ENCODE measurements around the gene SKI. TPM values are rescaled to one million over a fixed set of nuclear protein-coding genes. Genes with fewer than 3 reads are reported as not detected.

The SKI gene
- total RNA-seq, 3 donors from 2014 or later, result 22.1 to 33.8 (median 26.7) TPM

GRCh38 chr1:2320006-2320405 is 91.9 kb downstream of the SKI start:
- no peak for DNase-seq (ENCODE audit: low spot score in 2 of 2)
- intact Hi-C loops (cut with DNase I; ENCODE audit: low total_unique reads), result no loop called here
- Histone ChIP-seq H3K27ac (peak overlapping the region; percentile 94 to 97), H3K4me3 (no peak overlapping the region), H3K27me3 (no peaks in the 10 kb centered on the region), H3K9me3 (no peaks in the 10 kb centered on the region), H3K36me3 (no peaks in the 10 kb centered on the region), H3K4me1 (peaks cover 11 to 16% of the 10 kb centered on the region in 2 donors)
- no peak for TF ChIP-seq POLR2A (IDR thresholded peaks at IDR 0.05)
- no peak for TF ChIP-seq POLR2AphosphoS5 (IDR thresholded peaks at IDR 0.05)

GRCh38 chr1:2320760-2321667 is 92.9 kb downstream of the SKI start:
- intact Hi-C loops (cut with DNase I; ENCODE audit: low total_unique reads), result no loop called here
- no peak for TF ChIP-seq POLR2AphosphoS5 (IDR thresholded peaks at IDR 0.05)
- no peak for TF ChIP-seq CTCF (IDR thresholded peaks at IDR 0.05)
- no peak for TF ChIP-seq POLR2A (IDR thresholded peaks at IDR 0.05)
- Histone ChIP-seq H3K4me3 (peak overlapping the region in 1 of 3 donors; percentile 22), H3K27me3 (no peaks in the 10 kb centered on the region), H3K36me3 (no peaks in the 10 kb centered on the region), H3K4me1 (peaks cover 11 to 16% of the 10 kb centered on the region in 2 donors), H3K9me3 (no peaks in the 10 kb centered on the region), H3K27ac (peak overlapping the region; percentile 94 to 97)
- DNase-seq (ENCODE audit: low spot score in 2 of 2), result no peak

GRCh38 chr1:2322065-2322571 is 94.0 kb downstream of the SKI start:
- peaks cover 11 to 16% of the 10 kb centered on the region in 2 donors for H3K4me1 ChIP-seq
- peak overlapping the region in 2 of 3 donors; percentile 28 to 45 for H3K4me3 ChIP-seq
- no peaks in the 10 kb centered on the region for H3K9me3 ChIP-seq
- TF ChIP-seq CTCF (IDR thresholded peaks at IDR 0.05) (peak in 1 of 3 donors; percentile 37), POLR2A (IDR thresholded peaks at IDR 0.05) (no peak), POLR2AphosphoS5 (IDR thresholded peaks at IDR 0.05) (peak; percentile 70 to 81 (median 79))
- DNase-seq (ENCODE audit: low spot score in 2 of 2), result peak; percentile 88 to 90
- H3K27ac ChIP-seq, result peak overlapping the region; percentile 94 to 97
- H3K27me3 ChIP-seq, result no peaks in the 10 kb centered on the region
- H3K36me3 ChIP-seq, result no peaks in the 10 kb centered on the region
- intact Hi-C loops (cut with DNase I; ENCODE audit: low total_unique reads), result loop anchor here (1.0 kb wide), 1 partner anchor 25 kb away; no protein-coding TSS in a partner anchor

GRCh38 chr1:2322581-2323211 is 94.6 kb downstream of the SKI start:
- no peak for TF ChIP-seq POLR2AphosphoS5 (IDR thresholded peaks at IDR 0.05)
- TF ChIP-seq POLR2A (IDR thresholded peaks at IDR 0.05), result no peak
- no peak for TF ChIP-seq CTCF (IDR thresholded peaks at IDR 0.05)
- no peaks in the 10 kb centered on the region for H3K9me3 ChIP-seq
- no peaks in the 10 kb centered on the region for H3K36me3 ChIP-seq
- H3K27ac ChIP-seq, result peak overlapping the region; percentile 94 to 97
- no peaks in the 10 kb centered on the region for H3K27me3 ChIP-seq
- H3K4me1 ChIP-seq, result peaks cover 11 to 16% of the 10 kb centered on the region in 2 donors
- peak overlapping the region in 2 of 3 donors; percentile 28 to 45 for H3K4me3 ChIP-seq
- intact Hi-C loops (cut with DNase I; ENCODE audit: low total_unique reads), result loop anchor here (1.0 kb wide), 1 partner anchor 25 kb away; no protein-coding TSS in a partner anchor
- peak; percentile 77 to 89 for DNase-seq (ENCODE audit: low spot score in 2 of 2)

- Histone ChIP-seq H3K27me3 (no peaks in the 10 kb centered on the region), H3K4me1 (peaks cover 11 to 16% of the 10 kb centered on the region in 2 donors), H3K36me3 (no peaks in the 10 kb centered on the region), H3K4me3 (no peak overlapping the region), H3K9me3 (no peaks in the 10 kb centered on the region), H3K27ac (peak overlapping the region; percentile 94 to 97)
- TF ChIP-seq POLR2A (IDR thresholded peaks at IDR 0.05) (no peak), POLR2AphosphoS5 (IDR thresholded peaks at IDR 0.05) (no peak), CTCF (IDR thresholded peaks at IDR 0.05) (no peak)
- no peak for DNase-seq (ENCODE audit: low spot score in 2 of 2)
- intact Hi-C loops (cut with DNase I; ENCODE audit: low total_unique reads), result no loop called here
These were observed 95.4 kb downstream of the SKI start for GRCh38 chr1:2323451-2323974.

Measured in breast epithelium (tissue), 4 donors.